GM10248 (cell line): Measurements from ENCODE around the gene ZBTB17.
"Not testable (repeated sequence)": the region's sequence is repeated elsewhere in the genome, so short reads cannot be mapped to it uniquely, and the experiment has no call there.

ENCODE experiments used
- CTCF ChIA-PET: fragments of 300-600 bp; sonication (Branson Sonifier 250); formaldehyde crosslinking; extraction: SDS; loops from one replicate; lab custom pipeline; 2021; ENCODE audit warnings: antibody characterized with exemption; lab: Yijun Ruan, JAX
- POLR2A ChIA-PET: fragments of 350-650 bp; sonication (Branson Sonifier 250); formaldehyde crosslinking; extraction: SDS; loops from one replicate; lab custom pipeline; 2020; ENCODE audit warnings: antibody characterized with exemption; lab: Yijun Ruan, JAX
- DNase-seq: peaks from one replicate; pipeline ENCODE4 v3.0.0; 2012; ENCODE audit errors: extremely low spot score
- CTCF ChIP-seq: IDR thresholded peaks from 2 replicates; pipeline ENCODE4 v1.5.1; 2012; ENCODE audit warnings: mild to moderate bottlenecking, low read depth; ENCODE audit errors: extremely low read depth, missing control alignments, control extremely low read depth

ZBTB17 gene

GRCh38 chr1:15928971-15929965 lies 46.6 kb downstream of the ZBTB17 start:
- POLR2A ChIA-PET: no interaction called here
- TF ChIP-seq CTCF: no peak
- CTCF ChIA-PET: interaction anchor here (1.0 kb wide), 1 partner anchor 8 kb away, joined by 5 read pairs; no protein-coding TSS in a partner anchor
- no peak for DNase-seq

GRCh38 chr1:15926448-15926847 lies 49.5 kb downstream of the ZBTB17 start:
- DNase-seq, POLR2A ChIA-PET: not testable (repeated sequence)
- CTCF ChIA-PET: interaction anchor here (1.1 to 2.2 kb wide), 4 partner anchors 10 to 16 kb away, joined by 3 to 7 read pairs (median 5); no protein-coding TSS in a partner anchor

- POLR2A ChIA-PET: no interaction called here
- DNase-seq: no peak
- CTCF ChIA-PET: interaction anchor here (1.1 to 1.7 kb wide), 4 partner anchors 19 to 71 kb away, joined by 3 to 5 read pairs (median 4); partner anchors contain the start of gene ZBTB17
- no peak for TF ChIP-seq CTCF
Measured at GRCh38 chr1:15923241-15923640, 52.7 kb downstream of the ZBTB17 start.

- ChIA-PET CTCF (interaction anchor here (0.7 kb wide), 1 partner anchor 56 kb away, joined by 3 read pairs; no protein-coding TSS in a partner anchor), POLR2A (no interaction called here)
Measured at GRCh38 chr1:15918962-15919715, 56.8 kb downstream of the ZBTB17 start.

GRCh38 chr1:15916916-15917315 lies 59.0 kb downstream of the ZBTB17 start:
- ChIA-PET CTCF (interaction anchor here (1.1 to 1.7 kb wide), 4 partner anchors 9 to 125 kb away, joined by 3 to 6 read pairs (median 4); no protein-coding TSS in a partner anchor), POLR2A (no interaction called here)
- TF ChIP-seq CTCF: no peak
- DNase-seq: no peak

More at GRCh38 chr1:15918962-15919715, 56.8 kb downstream of the ZBTB17 start:
- DNase-seq: peak; percentile 71
- TF ChIP-seq CTCF: no peak

GRCh38 chr1:15916417-15916816 lies 59.5 kb downstream of the ZBTB17 start:
- no peak for TF ChIP-seq CTCF
- no peak for DNase-seq
- POLR2A ChIA-PET: no interaction called here
- CTCF ChIA-PET: interaction anchor here (1.1 to 1.7 kb wide), 4 partner anchors 9 to 125 kb away, joined by 3 to 6 read pairs (median 4); no protein-coding TSS in a partner anchor
